Skin epidermis (tissue), 12 donors: ENCODE results near the gene PPP1R12A.
"Not testable (repeated sequence)": the region's sequence is repeated elsewhere in the genome, so short reads cannot be mapped to it uniquely, and the experiment has no call there.

ENCODE experiments used
- H3K27ac ChIP-seq, 21 experiments: fragments of 200-600 bp; sonication (generic) in 11 of 21; one replicate each; pipeline ENCODE4 v1.5.0; 2020; ENCODE audit warnings: mild to moderate bottlenecking in 3 of 21, inconsistent platforms in 2 of 21, moderate library complexity in 2 of 21
- H3K4me3 ChIP-seq, 7 experiments: fragments of 200-600 bp; sonication (generic) in 2 of 7; one replicate each; pipeline ENCODE4 v1.5.0; 2020; ENCODE audit warnings: inconsistent platforms in 2 of 7, mild to moderate bottlenecking in 2 of 7, moderate library complexity in 1 of 7

PPP1R12A gene

GRCh38 chr12:79850610-79851299, 84.1 kb downstream of the PPP1R12A start:
- no peak overlapping the region for H3K4me3 ChIP-seq

GRCh38 chr12:79848339-79848738, 86.6 kb downstream of the PPP1R12A start:
- Histone ChIP-seq H3K4me3 (no peak overlapping the region), H3K27ac (peak overlapping the region in 2 of 21 experiments; percentile 18 to 33)

More at GRCh38 chr12:79850610-79851299, 84.1 kb downstream of the PPP1R12A start:
- no peak overlapping the region for H3K27ac ChIP-seq

- Histone ChIP-seq H3K27ac (peak overlapping the region in 2 of 21 experiments; percentile 24 to 33), H3K4me3 (no peak overlapping the region)
Observed at GRCh38 chr12:79847417-79847816, 87.5 kb downstream of the PPP1R12A start.

- Histone ChIP-seq H3K27ac (peak overlapping the region in 1 of 21 experiments; percentile 18), H3K4me3 (no peak overlapping the region)
Observed at GRCh38 chr12:79844693-79845092, 90.2 kb downstream of the PPP1R12A start.

- H3K4me3 ChIP-seq, result no peak overlapping the region
- H3K27ac ChIP-seq, result no peak overlapping the region
Observed at GRCh38 chr12:79843978-79844377, 90.9 kb downstream of the PPP1R12A start.

GRCh38 chr12:79842630-79843029, 92.3 kb downstream of the PPP1R12A start:
- H3K27ac ChIP-seq, result no peak overlapping the region
- H3K4me3 ChIP-seq, result no peak overlapping the region

- Histone ChIP-seq H3K4me3 (no peak overlapping the region), H3K27ac (peak overlapping the region in 1 of 21 experiments; percentile 19)
Observed at GRCh38 chr12:79841878-79842265, 93.0 kb downstream of the PPP1R12A start.

GRCh38 chr12:79841248-79841877, 93.5 kb downstream of the PPP1R12A start:
- H3K27ac ChIP-seq, result peak overlapping the region in 1 of 21 experiments; percentile 6

GRCh38 chr12:79838359-79838758, 96.5 kb downstream of the PPP1R12A start:
- H3K27ac ChIP-seq, result no peak overlapping the region
- H3K4me3 ChIP-seq, result no peak overlapping the region

More at GRCh38 chr12:79841248-79841877, 93.5 kb downstream of the PPP1R12A start:
- no peak overlapping the region for H3K4me3 ChIP-seq

- Histone ChIP-seq H3K27ac (no peak overlapping the region), H3K4me3 (no peak overlapping the region)
Observed at GRCh38 chr12:79837575-79837974, 97.3 kb downstream of the PPP1R12A start.

- no peak overlapping the region for H3K27ac ChIP-seq
- H3K4me3 ChIP-seq, result no peak overlapping the region
Observed at GRCh38 chr12:79835377-79835843, 99.5 kb downstream of the PPP1R12A start.

GRCh38 chr12:79834712-79835376, 100.1 kb downstream of the PPP1R12A start:
- H3K4me3 ChIP-seq, result no peak overlapping the region
- no peak overlapping the region for H3K27ac ChIP-seq

- H3K27ac ChIP-seq, result no peak overlapping the region
- no peak overlapping the region for H3K4me3 ChIP-seq
Observed at GRCh38 chr12:79830440-79830839, 104.5 kb downstream of the PPP1R12A start.

GRCh38 chr12:79828924-79829323, 106.0 kb downstream of the PPP1R12A start:
- Histone ChIP-seq H3K27ac (no peak overlapping the region), H3K4me3 (no peak overlapping the region)

GRCh38 chr12:79827484-79827883, 107.4 kb downstream of the PPP1R12A start:
- Histone ChIP-seq H3K27ac (no peak overlapping the region), H3K4me3 (no peak overlapping the region)

GRCh38 chr12:79826267-79827128, 108.4 kb downstream of the PPP1R12A start:
- Histone ChIP-seq H3K4me3 (no peak overlapping the region), H3K27ac (no peak overlapping the region)

GRCh38 chr12:79822475-79822874, 112.4 kb downstream of the PPP1R12A start:
- no peak overlapping the region for H3K4me3 ChIP-seq
- H3K27ac ChIP-seq, result no peak overlapping the region

- H3K27ac ChIP-seq, result peak overlapping the region in 8 of 21 experiments; percentile 1 to 67 (median 20)
Observed at GRCh38 chr12:79818856-79819255, 116.0 kb downstream of the PPP1R12A start.

GRCh38 chr12:79784366-79785065, 150.4 kb downstream of the PPP1R12A start:
- not testable (repeated sequence) for H3K27ac ChIP-seq, H3K4me3 ChIP-seq

More at GRCh38 chr12:79818856-79819255, 116.0 kb downstream of the PPP1R12A start:
- H3K4me3 ChIP-seq, result no peak overlapping the region
